Activated CD8-positive, alpha-beta memory T cell treated with anti-CD3 and anti-CD28 coated beads, Interleukin-2, amount 50 U/mL, for 4 hours (primary cell): ENCODE data around the gene EGLN1.

Experiments used
- DNase-seq: peaks from one replicate; pipeline ENCODE4 v3.0.0-alpha.2; 2020

The EGLN1 gene

GRCh38 chr1:231395076-231395997 lies 26.8 kb downstream of the EGLN1 start:
- no peak for DNase-seq

- no peak for DNase-seq
These were observed 28.4 kb downstream of the EGLN1 start for GRCh38 chr1:231393668-231394067.

GRCh38 chr1:231392389-231393131 lies 29.5 kb downstream of the EGLN1 start:
- no peak for DNase-seq

- no peak for DNase-seq
These were observed 32.0 kb downstream of the EGLN1 start for GRCh38 chr1:231390071-231390470.

DNA sequence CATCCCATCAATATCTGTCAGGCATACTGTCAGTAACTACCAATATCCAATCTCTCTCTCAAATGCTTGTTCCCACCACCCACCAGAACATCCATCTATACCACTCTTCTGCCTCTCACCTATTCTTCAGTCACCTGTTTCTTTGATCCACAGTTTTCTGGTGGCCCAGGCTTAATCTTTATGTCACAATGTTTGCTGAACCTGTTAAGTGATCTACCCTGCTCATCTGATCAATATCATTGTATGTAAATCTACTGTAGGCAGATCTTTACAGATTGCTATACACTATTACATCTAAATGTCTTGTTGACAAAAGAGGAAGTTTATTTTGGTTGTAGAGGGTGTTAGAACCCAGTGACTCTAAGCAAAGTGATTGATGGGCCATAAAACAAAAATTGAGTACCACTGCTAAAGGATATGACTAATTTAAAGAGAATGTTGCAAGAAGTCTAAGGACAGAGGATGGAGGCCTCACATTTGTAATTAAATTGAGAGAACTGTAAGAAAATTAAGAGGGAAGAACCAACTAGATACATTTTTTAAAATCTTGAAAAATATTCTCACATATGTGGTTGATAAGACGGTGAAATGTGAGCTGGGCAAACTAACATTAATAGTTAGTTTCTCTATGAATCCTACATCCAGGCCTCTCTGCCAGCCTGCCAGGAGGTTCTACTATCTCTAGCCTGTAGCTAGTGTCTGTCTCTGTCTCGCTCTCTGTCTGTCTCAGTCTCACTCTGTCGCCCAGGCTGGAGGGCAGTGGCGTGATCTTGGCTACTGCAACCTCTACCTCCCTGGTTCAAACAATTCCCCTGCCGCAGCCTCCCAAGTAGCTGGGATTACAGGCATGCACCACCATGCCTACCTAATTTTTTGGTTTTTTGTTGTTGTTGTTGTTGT lies 34.1 kb downstream of the EGLN1 start:
- no peak for DNase-seq

- no peak for DNase-seq
These were observed 35.6 kb downstream of the EGLN1 start for GRCh38 chr1:231386466-231386865.

GRCh38 chr1:231385416-231385748 lies 36.7 kb downstream of the EGLN1 start:
- no peak for DNase-seq

- DNase-seq: no peak
These were observed 37.2 kb downstream of the EGLN1 start for GRCh38 chr1:231384696-231385415.

GRCh38 chr1:231383159-231383860 lies 38.8 kb downstream of the EGLN1 start:
- DNase-seq: no peak

GRCh38 chr1:231382426-231382825 lies 39.7 kb downstream of the EGLN1 start:
- no peak for DNase-seq

DNA sequence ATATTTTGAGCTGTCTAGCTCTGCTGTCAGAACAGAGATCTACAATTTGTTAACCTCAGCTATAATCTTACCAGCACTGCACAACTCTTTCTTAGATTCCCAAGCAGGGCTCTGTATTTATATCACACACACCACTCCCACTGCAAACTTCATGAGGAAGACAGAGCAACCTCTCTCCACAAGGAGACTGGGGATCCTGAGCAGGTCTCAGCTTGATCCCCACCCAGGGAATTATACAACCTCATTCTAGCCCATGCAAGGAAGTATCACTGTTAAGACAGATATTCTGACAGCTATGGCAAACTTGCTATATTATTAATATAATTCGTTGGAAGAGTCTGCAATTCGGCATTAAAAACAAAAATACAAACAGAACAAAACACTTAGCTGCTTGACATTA lies 40.4 kb downstream of the EGLN1 start:
- no peak for DNase-seq

DNA sequence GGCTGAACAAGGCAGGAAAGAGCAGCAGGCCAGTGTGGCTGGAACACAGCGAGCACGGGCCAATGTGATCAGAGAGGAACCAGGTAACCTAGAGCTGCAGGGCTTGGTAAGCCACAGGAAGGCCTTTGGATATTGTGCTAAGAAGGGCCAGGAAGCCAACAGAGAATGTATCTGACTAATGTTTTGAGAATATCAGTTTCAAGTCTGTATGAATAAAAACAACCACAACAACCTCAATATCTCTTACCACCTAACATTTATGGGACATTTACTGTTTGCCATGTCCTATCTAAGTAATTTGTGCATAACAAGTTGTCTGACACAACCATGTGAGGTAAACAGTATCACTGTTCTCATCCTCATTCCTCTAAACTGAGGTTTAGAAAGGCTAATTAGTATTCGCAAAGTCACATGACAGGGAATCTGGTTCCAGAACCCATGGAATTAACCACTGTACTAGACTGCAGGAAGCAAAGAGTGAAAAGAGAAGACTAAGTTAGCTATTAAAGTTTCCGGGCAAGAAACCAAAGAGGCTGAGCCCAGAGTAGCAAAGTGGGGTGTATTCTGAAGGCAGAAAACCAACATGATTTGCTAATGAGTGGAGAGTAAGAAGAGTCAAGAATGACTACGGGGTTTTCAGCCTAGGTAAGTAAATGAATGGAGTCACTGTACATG lies 45.1 kb downstream of the EGLN1 start:
- no peak for DNase-seq

- no peak for DNase-seq
These were observed 46.0 kb downstream of the EGLN1 start for GRCh38 chr1:231376101-231376500.

GRCh38 chr1:231374394-231374793 lies 47.7 kb downstream of the EGLN1 start:
- no peak for DNase-seq

GRCh38 chr1:231372501-231372900 lies 49.6 kb downstream of the EGLN1 start:
- no peak for DNase-seq

DNA sequence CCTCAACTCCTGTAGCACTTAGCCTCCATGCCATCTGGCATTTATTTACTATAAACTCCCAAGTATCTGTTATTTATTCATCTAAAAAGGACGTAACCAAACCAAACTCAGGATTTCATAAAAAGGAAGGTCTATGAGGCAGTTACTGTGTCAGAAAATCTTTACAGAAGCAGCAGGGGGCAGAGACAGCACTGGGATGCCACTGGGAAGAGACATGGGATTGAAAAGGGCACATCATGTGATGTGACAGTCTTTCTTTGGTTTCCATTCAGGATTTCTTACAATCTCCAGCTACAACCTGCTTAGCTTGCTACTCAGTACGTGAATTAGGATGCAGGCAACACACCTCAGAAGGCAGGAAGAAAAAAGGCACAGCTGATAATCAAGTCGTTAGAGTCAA lies 52.8 kb downstream of the EGLN1 start:
- DNase-seq: no peak

GRCh38 chr1:231364192-231364591 lies 57.9 kb downstream of the EGLN1 start:
- no peak for DNase-seq

- DNase-seq: no peak
These were observed 58.5 kb downstream of the EGLN1 start for GRCh38 chr1:231363624-231364023.

GRCh38 chr1:231362325-231362724 lies 59.8 kb downstream of the EGLN1 start:
- no peak for DNase-seq

DNA sequence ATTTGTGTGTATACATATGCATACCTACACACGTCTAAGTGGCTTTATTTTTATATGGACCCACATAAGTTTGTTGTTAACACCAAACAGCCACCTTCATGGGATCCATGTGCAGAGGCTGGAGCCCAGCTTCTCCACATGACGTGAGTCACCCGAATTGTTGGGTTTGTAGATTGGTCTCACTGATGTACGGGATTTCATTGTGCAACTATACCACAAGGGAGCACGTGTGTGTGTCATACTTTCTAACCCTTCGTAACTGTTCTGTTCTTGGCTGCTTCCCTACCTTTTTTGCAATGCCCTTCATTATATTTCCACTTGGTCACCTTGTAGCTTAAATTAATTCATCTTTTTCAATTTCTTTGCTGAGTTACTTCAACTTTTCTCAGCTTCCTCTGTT lies 63.0 kb downstream of the EGLN1 start:
- DNase-seq: no peak

DNA sequence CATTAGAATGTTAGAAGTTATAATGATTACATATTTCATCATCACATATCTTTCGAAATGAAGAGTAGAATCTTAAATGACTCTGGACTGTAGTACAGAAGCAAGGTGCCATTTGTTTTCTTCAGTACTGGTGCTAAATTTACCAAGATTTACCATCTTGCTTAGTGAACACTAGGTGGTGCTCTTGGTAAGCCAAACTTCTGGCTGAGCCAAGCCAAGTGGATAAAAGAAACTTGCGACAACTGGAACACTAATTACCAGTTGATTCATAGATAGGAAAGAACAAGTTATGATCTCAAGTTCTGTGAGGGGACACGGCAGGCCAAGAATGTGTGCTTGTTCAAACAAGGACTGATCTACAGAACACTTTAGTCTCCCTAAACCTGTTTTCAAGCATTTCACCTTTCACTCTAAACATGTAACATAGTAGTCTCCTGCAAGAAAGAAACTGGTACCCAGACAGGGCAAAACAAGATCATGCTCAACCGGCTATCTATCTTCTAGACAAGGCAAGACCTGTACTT lies 64.2 kb downstream of the EGLN1 start:
- DNase-seq: no peak
